ENCODE data around the gene KAT7. TPM values are rescaled to one million over a fixed set of nuclear protein-coding genes. Genes with fewer than 3 reads are reported as not detected.

Gene KAT7
- total RNA-seq, 2 donors from 2014 or later = 48.3 to 78.6 TPM

GRCh38 chr17:49817993-49818392 lies 29.5 kb downstream of the KAT7 start:
- WGBS = 96% methylated on average over 4 of the region's 4 CpGs
- intact Hi-C loops (cut with DNase I) = no loop called here
- peaks cover 54% of the 10 kb centered on the region for H3K4me1 ChIP-seq (replicated peaks)

GRCh38 chr17:49819138-49819537 lies 30.7 kb downstream of the KAT7 start:
- TF ChIP-seq CTCF (IDR thresholded peaks at IDR 0.05) (no peak), POLR2A (IDR thresholded peaks at IDR 0.05) (no peak), POLR2AphosphoS5 (IDR thresholded peaks at IDR 0.05) (no peak)
- WGBS = 90% methylated on average over 5 of the region's 5 CpGs
- Histone ChIP-seq H3K9me3 (no peaks in the 10 kb centered on the region), H3K27me3 (replicated peaks; ENCODE audit: insufficient read depth) (no peaks in the 10 kb centered on the region), H3K4me1 (replicated peaks) (peaks cover 45% of the 10 kb centered on the region), H3K36me3 (peaks cover 0 to 6% of the 10 kb centered on the region in 2 donors), H3K4me3 (no peak overlapping the region), H3K27ac (peak overlapping the region in 1 of 2 donors; percentile 80)
- DNase-seq (ENCODE audit: low spot score) = no peak
- intact Hi-C loops (cut with DNase I) = no loop called here

More at GRCh38 chr17:49817993-49818392, 29.5 kb downstream of the KAT7 start:
- no peak for DNase-seq (ENCODE audit: low spot score)
- Histone ChIP-seq H3K36me3 (peaks cover 0 to 6% of the 10 kb centered on the region in 2 donors), H3K27ac (peak overlapping the region; percentile 56 to 80), H3K4me3 (no peak overlapping the region), H3K9me3 (no peaks in the 10 kb centered on the region), H3K27me3 (replicated peaks; ENCODE audit: insufficient read depth) (no peaks in the 10 kb centered on the region)
- TF ChIP-seq POLR2AphosphoS5 (IDR thresholded peaks at IDR 0.05) (no peak), POLR2A (IDR thresholded peaks at IDR 0.05) (no peak), CTCF (IDR thresholded peaks at IDR 0.05) (no peak)

- intact Hi-C loops (cut with DNase I) = no loop called here
- no peak for DNase-seq (ENCODE audit: low spot score)
- WGBS = 52% methylated on average over 2 of the region's 2 CpGs
- no peak for TF ChIP-seq POLR2A (IDR thresholded peaks at IDR 0.05)
- TF ChIP-seq POLR2AphosphoS5 (IDR thresholded peaks at IDR 0.05) = no peak
- peaks cover 42% of the 10 kb centered on the region for H3K4me1 ChIP-seq (replicated peaks)
- H3K9me3 ChIP-seq = no peaks in the 10 kb centered on the region
- peaks cover 0 to 6% of the 10 kb centered on the region in 2 donors for H3K36me3 ChIP-seq
- H3K27me3 ChIP-seq (replicated peaks; ENCODE audit: insufficient read depth) = no peaks in the 10 kb centered on the region
- no peak overlapping the region for H3K4me3 ChIP-seq
- H3K27ac ChIP-seq = peak overlapping the region in 1 of 2 donors; percentile 60
Observed at GRCh38 chr17:49819651-49820050, 31.2 kb downstream of the KAT7 start.

- H3K27ac ChIP-seq = peak overlapping the region; percentile 60 to 63
- H3K4me3 ChIP-seq = no peak overlapping the region
- no peak for DNase-seq (ENCODE audit: low spot score)
- no peaks in the 10 kb centered on the region for H3K27me3 ChIP-seq (replicated peaks; ENCODE audit: insufficient read depth)
- peaks cover 0 to 6% of the 10 kb centered on the region in 2 donors for H3K36me3 ChIP-seq
- TF ChIP-seq POLR2AphosphoS5 (IDR thresholded peaks at IDR 0.05) = no peak
- intact Hi-C loops (cut with DNase I) = no loop called here
- H3K4me1 ChIP-seq (replicated peaks) = peaks cover 32% of the 10 kb centered on the region
- WGBS = 13% methylated on average over 1 of the region's 1 CpG
- no peaks in the 10 kb centered on the region for H3K9me3 ChIP-seq
Observed at GRCh38 chr17:49820773-49821172, 32.3 kb downstream of the KAT7 start.

GRCh38 chr17:49821466-49821865 lies 33.0 kb downstream of the KAT7 start:
- no peaks in the 10 kb centered on the region for H3K9me3 ChIP-seq
- H3K36me3 ChIP-seq = peaks cover 5 to 6% of the 10 kb centered on the region in 2 donors
- H3K4me3 ChIP-seq = no peak overlapping the region
- no peaks in the 10 kb centered on the region for H3K27me3 ChIP-seq (replicated peaks; ENCODE audit: insufficient read depth)
- DNase-seq (ENCODE audit: low spot score) = no peak
- TF ChIP-seq POLR2AphosphoS5 (IDR thresholded peaks at IDR 0.05) (no peak), CTCF (IDR thresholded peaks at IDR 0.05) (no peak), POLR2A (IDR thresholded peaks at IDR 0.05) (no peak)
- H3K27ac ChIP-seq = peak overlapping the region; percentile 60 to 63
- peaks cover 29% of the 10 kb centered on the region for H3K4me1 ChIP-seq (replicated peaks)
- intact Hi-C loops (cut with DNase I) = no loop called here
- 31% methylated on average over 2 of the region's 2 CpGs for WGBS

- peak overlapping the region; percentile 60 to 63 for H3K27ac ChIP-seq
- WGBS = 46% methylated on average over 1 of the region's 1 CpG
- H3K36me3 ChIP-seq = peaks cover 6 to 10% of the 10 kb centered on the region in 2 donors
- TF ChIP-seq CTCF (IDR thresholded peaks at IDR 0.05) (no peak), POLR2AphosphoS5 (IDR thresholded peaks at IDR 0.05) (peak; percentile 70)
- peak; percentile 78 for DNase-seq (ENCODE audit: low spot score)
- H3K4me3 ChIP-seq = no peak overlapping the region
- peaks cover 24% of the 10 kb centered on the region for H3K4me1 ChIP-seq (replicated peaks)
- H3K27me3 ChIP-seq (replicated peaks; ENCODE audit: insufficient read depth) = no peaks in the 10 kb centered on the region
- intact Hi-C loops (cut with DNase I) = no loop called here
- no peaks in the 10 kb centered on the region for H3K9me3 ChIP-seq
Observed at GRCh38 chr17:49821916-49822315, 33.4 kb downstream of the KAT7 start.
